ENCODE results near the gene LRRC27. TPM values are rescaled to one million over a fixed set of nuclear protein-coding genes. Genes with fewer than 3 reads are reported as not detected.
A peak's percentile ranks its signal among the peaks of the same experiment; 100 is the strongest.

LRRC27 gene
- total RNA-seq: 1 to 10 TPM; 1.5 to 5.3 (median 2.4) TPM

- peak in 3 of 4 donors; percentile 32 to 66 (median 58) for TF ChIP-seq POLR2A (IDR thresholded peaks at IDR 0.05)
- TF ChIP-seq, protein P1, sequence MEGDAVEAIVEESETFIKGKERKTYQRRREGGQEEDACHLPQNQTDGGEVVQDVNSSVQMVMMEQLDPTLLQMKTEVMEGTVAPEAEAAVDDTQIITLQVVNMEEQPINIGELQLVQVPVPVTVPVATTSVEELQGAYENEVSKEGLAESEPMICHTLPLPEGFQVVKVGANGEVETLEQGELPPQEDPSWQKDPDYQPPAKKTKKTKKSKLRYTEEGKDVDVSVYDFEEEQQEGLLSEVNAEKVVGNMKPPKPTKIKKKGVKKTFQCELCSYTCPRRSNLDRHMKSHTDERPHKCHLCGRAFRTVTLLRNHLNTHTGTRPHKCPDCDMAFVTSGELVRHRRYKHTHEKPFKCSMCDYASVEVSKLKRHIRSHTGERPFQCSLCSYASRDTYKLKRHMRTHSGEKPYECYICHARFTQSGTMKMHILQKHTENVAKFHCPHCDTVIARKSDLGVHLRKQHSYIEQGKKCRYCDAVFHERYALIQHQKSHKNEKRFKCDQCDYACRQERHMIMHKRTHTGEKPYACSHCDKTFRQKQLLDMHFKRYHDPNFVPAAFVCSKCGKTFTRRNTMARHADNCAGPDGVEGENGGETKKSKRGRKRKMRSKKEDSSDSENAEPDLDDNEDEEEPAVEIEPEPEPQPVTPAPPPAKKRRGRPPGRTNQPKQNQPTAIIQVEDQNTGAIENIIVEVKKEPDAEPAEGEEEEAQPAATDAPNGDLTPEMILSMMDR (IDR thresholded peaks at IDR 0.05): peak in 1 of 6 experiments; percentile 29
- H3K27ac ChIP-seq: peak within 1 kb of the TSS; percentile 80 to 92 (median 89)
- intact Hi-C loops (cut with DNase I): no loop called here
- H3K27me3 ChIP-seq: no peaks in the 10 kb centered on the region
- H3K4me3 ChIP-seq: peak within 1 kb of the TSS; percentile 55 to 95 (median 85)
- peak; percentile 89 for DNase-seq
- peaks cover 14 to 60% (median 18%) of the 10 kb centered on the region in 3 donors for H3K4me1 ChIP-seq
- H3K9me3 ChIP-seq: no peaks in the 10 kb centered on the region
- peaks cover 0 to 16% (median 0%) of the 10 kb centered on the region in 3 donors for H3K36me3 ChIP-seq
- 0% methylated on average over 2 to 7 of the region's 89 CpGs for WGBS, 2 donors
Observed at GRCh38 chr10:132331601-132332432, at the start of gene LRRC27. Gene LRRC27, plus strand, starts transcription at chr10:132332193. Its CDS starts 1,332 bp downstream, at chr10:132333525.

DNA sequence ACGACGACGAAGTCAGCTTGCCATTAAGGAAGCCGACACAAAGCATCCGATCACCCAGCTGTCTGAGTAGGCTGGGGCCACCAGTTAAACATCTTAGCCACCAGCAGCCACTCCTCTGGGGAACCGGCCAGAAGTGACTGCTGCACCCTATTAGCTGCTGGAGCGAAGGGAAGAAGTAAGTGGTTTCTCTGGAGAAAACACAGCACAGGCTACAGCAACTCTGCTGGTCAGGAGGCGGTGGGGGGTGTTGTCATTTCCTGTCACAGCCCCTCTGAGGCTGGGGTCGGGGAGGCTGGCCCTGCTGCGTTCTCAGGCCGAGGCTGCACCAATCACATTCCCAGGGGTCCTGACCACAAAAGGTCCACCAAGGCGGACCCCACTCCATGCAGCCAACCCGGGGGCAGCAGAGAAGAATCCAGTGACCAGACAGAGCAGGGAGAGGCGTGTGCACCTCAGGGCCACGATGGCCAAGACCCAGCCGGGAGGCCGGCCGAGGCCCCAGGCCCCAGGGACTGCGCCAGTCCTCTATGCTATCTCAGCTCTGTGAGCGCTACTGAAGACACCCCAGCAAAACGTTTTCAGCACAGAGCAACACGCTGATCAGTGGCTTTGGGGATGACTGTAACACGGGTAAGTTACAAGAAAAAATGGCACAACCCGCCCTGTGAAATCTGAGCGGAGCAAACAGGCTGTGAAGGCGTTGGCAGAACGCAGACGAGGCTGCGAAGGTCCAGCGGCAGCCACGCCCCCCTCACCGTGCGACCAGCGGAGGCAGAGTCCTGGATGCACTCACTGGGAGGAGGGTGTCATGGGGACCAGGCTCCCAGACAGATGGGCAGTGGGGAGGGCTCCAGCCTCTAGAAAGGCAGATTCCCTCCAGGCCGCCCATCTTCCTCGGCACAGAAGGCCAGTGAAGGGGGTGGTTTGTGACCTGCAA is 49.1 kb upstream of the LRRC27 start:
- Histone ChIP-seq H3K27me3 (peaks cover 0 to 31% (median 0%) of the 10 kb centered on the region in 4 donors), H3K9me3 (no peaks in the 10 kb centered on the region), H3K27ac (no peak overlapping the region), H3K4me1 (no peaks in the 10 kb centered on the region), H3K36me3 (no peaks in the 10 kb centered on the region), H3K4me3 (no peak overlapping the region)
- no peak for TF ChIP-seq POLR2A (IDR thresholded peaks at IDR 0.05)
- intact Hi-C loops (cut with DNase I): no loop called here
- DNase-seq: no peak
- 39 to 51% methylated on average over 17 to 25 of the region's 36 CpGs for WGBS, 2 donors

DNA sequence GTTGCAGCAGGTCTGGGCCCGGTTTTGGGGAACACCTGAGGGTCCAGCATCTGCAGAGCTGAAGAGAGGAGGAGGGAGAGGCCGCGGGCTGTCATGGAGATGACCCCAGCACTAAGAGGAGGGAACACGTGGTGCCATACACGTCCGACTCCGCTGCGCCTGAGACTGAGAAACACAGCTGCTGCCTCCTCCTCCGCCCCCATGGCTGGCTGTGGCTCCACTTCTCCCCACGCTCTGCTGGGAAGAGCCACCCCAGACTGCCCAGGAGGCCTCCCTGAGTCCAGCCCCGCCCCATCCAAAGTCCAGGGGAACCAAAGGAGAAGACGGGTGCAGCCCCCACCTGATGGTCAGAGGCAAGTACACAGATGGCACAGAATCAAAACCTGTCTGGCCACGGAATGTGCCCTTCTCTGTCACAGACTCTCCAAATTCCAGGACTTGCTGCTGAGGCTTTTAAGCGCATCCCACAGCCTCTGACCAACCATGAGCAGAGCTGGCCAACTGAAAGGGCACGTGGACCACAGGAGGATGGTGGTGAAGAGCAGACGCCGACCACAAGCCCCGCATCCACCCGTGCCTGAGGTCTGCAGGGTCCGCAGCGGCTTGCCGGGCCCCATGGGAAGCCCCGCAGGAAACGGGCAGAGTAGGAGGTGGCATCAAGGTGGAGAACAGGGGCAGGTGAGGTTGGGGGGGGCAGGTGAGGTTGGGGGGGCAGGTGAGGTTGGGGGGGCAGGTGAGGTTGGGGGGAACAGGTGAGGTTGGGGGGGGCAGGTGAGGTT is 48.2 kb upstream of the LRRC27 start:
- H3K36me3 ChIP-seq: no peaks in the 10 kb centered on the region
- DNase-seq: no peak
- no peaks in the 10 kb centered on the region for H3K4me1 ChIP-seq
- intact Hi-C loops (cut with DNase I): no loop called here
- no peak overlapping the region for H3K27ac ChIP-seq
- WGBS, 2 donors: 56 to 79% methylated on average over 3 to 7 of the region's 24 CpGs
- peaks cover 0 to 31% (median 0%) of the 10 kb centered on the region in 4 donors for H3K27me3 ChIP-seq
- H3K9me3 ChIP-seq: no peaks in the 10 kb centered on the region
- TF ChIP-seq, protein P1 (IDR thresholded peaks at IDR 0.05): no peak
- TF ChIP-seq POLR2A (IDR thresholded peaks at IDR 0.05): no peak
- H3K4me3 ChIP-seq: no peak overlapping the region

GRCh38 chr10:132289439-132289838 is 42.6 kb upstream of the LRRC27 start:
- intact Hi-C loops (cut with DNase I): no loop called here
- 86 to 87% methylated on average over 2 of the region's 2 CpGs for WGBS, 2 donors
- peaks cover 0 to 7% (median 0%) of the 10 kb centered on the region in 3 donors for H3K4me1 ChIP-seq
- H3K36me3 ChIP-seq: no peaks in the 10 kb centered on the region
- H3K4me3 ChIP-seq: no peak overlapping the region
- no peaks in the 10 kb centered on the region for H3K9me3 ChIP-seq
- DNase-seq: no peak
- no peak for TF ChIP-seq POLR2A (IDR thresholded peaks at IDR 0.05)
- TF ChIP-seq, protein P1 (IDR thresholded peaks at IDR 0.05): no peak
- peaks cover 0 to 6% (median 0%) of the 10 kb centered on the region in 4 donors for H3K27me3 ChIP-seq
- no peak overlapping the region for H3K27ac ChIP-seq

GRCh38 chr10:132290631-132291030 is 41.4 kb upstream of the LRRC27 start:
- WGBS, 2 donors: 98 to 100% methylated on average over 4 of the region's 6 CpGs
- Histone ChIP-seq H3K4me1 (peaks cover 0 to 7% (median 0%) of the 10 kb centered on the region in 3 donors), H3K27me3 (no peaks in the 10 kb centered on the region), H3K9me3 (no peaks in the 10 kb centered on the region), H3K4me3 (no peak overlapping the region), H3K36me3 (no peaks in the 10 kb centered on the region), H3K27ac (no peak overlapping the region)
- no peak for DNase-seq
- intact Hi-C loops (cut with DNase I): no loop called here
- TF ChIP-seq POLR2A (IDR thresholded peaks at IDR 0.05): no peak
- TF ChIP-seq, protein P1 (IDR thresholded peaks at IDR 0.05): no peak

Data from esophagus squamous epithelium (tissue), 5 donors.